MV-4-11 (cell line): ENCODE measurements around the gene MEIS1.

Experiments used
- DNase-seq: peaks from one replicate; lab custom pipeline; 2025; lab: John Stamatoyannopoulos, UW

The MEIS1 gene

DNA sequence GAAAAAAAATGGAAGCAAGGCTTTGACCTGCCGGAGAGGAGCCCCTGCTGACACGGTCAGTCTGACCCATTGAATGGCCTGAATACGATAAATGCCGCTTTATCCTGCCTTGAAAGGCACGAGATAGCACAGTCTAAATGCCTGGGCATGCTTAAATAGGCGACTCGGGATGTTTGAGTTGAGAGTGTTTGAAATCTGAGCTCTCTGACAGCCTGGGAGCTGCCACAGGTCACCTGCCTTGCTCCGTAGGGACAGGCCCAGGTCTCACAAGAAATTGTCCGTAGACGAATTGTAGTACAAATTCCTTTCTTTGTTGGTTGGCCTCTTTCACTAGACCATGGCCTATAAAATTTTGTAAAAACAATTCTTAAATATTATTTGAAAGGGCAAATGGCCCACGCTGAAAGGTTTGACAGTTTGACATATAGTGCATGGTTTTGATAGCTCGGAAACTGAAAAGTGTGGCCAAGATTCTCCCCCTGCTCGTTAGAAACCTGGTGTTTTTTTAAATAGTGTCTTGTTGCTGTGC, 72.8 kb downstream of the MEIS1 start:
- DNase-seq: no peak

DNA sequence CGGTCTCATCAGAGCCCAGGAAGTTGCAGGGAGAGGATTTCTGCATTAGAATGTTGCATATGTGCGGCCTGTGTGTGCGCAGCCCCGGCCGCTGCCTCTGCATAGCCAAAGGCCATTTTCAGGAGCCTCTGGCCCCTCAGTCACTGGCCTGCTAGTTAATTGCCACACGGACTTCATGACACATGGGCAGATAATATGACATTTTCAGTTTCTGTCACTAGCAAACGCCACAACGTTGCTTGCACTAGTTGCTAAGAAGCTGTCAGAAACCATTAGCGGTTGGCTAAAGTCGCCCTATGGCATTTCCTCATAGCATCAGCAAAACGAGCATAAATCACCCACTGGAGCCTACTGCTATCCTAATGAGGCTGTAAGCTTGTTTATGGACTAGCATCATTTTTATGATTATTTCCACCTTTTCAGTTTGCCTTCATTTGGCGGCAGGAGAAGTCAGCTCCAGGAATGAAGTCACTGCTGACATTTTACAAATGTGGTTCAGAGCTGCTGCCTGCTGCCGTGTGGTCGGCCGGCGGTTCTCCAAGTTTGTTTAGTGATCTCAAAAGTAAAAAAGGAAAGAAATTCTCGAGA, 73.7 kb downstream of the MEIS1 start:
- peak; percentile 88 for DNase-seq

DNA sequence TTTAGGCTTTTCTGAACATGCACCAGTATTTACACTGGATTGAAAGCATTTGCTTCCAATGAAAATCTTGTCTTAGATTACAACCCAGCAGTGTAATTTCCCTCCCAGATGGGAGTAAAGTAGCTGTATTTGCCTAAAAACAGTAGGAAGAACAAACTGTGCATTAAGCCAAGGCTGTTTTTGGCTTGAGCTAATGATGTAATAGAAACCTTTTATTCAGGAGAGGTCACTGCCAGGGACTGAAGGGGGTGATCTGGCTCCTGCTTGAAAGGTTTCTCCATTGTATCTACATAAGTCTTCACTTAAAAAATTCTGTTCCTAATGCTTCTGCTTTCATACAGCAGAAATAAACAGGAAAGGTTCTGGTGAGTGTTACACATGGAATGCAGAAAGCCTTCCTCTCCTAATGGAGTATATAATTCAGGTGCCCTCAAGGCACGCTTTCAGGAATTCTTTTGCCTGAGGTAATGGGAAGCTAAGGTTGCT, 74.4 kb downstream of the MEIS1 start:
- DNase-seq: no peak

DNA sequence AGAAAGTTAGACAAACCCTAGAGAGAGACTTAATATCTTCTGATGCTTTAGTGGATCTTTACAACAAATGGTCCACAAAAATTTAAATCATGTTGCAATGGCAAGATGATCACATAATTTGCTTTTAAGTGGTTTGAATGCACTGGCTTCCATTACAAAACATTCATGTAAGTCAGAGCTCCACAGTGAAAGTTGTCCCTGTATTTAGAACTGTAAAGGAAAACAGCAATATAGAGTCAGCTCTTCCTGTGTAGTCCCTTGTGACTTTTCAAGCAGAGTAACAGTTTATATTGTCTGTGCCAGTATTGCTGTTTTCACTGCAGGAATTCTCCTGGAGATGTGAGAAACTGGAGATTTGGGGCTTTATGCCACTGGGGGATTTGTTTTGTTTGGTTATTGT, 77.7 kb downstream of the MEIS1 start:
- no peak for DNase-seq

DNA sequence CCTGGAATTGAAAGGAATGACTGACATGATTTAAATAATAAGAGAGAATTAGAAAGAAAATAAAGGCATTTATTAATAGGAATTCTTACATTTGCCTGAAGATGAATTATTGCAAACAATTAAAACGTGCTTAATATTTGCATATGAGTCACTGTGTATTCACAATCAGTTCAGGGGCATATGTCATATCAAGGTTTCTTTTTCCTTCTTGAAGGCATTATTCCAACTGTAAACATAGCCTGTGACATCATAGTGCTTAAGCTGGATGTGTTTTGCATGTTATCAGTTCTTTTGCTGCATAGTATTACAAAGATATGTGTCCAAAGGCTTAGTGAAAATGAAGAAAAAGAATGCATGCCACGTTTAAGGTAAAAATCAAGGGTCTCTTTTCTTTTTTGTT, 80.8 kb downstream of the MEIS1 start:
- DNase-seq: no peak

DNA sequence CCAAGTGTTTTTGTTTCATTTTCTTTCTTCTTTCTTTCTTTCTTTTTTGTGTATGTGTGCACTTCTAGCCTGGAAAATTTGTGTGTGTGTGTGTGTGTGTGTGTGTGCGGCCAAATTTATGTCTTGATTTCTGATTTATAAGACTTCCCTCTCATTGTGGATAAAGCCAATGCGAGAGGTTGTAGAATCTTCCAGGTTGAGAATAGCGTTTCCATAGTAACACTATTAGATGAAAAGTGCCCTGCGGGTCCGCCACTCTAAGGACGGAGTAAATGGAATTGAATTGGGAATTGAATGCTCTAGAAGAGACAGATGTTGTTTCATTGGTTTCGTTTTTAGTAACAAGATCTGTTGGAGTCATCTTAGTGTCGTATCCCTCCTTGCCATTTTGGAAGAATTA, 81.6 kb downstream of the MEIS1 start:
- no peak for DNase-seq

DNA sequence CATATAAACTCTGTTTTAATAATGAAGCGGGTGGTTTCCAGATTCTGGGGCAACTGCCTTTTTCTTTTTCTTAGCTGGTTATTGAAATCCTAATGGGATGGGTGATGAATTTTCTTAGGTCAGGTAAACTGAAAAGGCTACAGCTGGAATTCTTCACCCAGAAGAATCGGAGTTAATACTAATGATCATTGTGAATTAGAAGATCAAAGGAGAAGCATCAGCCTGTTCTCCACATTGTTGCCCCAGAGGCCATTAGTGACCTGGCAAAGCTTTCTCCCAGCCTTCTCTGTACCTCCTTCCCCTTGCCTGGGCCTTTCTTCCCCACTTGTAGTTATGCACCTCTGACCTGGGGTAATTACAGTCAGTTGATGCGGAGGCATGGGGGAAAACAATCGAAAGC, 82.8 kb downstream of the MEIS1 start:
- no peak for DNase-seq

DNA sequence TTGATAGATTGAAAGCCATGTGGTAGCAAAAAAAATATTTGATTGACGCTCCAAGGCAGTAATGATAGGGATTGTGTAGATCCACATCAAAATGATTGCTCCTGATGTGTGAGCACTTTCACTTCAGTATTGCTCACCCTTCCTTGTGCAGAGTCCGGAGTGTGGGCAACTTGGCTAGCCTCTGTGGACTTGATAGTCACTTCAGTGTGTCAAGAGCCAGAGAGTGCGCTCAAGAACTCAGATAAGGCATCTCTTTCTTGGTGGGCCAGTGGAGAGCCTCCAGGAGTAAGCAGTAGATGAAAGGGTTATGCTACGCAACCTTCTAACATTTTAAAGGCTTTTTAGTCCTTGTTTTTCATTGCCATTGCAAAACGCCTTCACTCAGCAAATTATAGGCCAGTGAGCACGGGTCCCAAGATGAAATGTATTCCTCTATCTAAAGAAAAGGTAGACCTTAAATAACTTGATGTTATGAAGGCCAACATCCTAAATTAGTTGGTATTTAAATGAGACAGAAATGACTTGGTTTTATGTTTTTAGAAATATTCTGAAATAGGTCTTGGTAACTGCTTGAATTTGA, 84.4 kb downstream of the MEIS1 start:
- DNase-seq: peak; percentile 42

DNA sequence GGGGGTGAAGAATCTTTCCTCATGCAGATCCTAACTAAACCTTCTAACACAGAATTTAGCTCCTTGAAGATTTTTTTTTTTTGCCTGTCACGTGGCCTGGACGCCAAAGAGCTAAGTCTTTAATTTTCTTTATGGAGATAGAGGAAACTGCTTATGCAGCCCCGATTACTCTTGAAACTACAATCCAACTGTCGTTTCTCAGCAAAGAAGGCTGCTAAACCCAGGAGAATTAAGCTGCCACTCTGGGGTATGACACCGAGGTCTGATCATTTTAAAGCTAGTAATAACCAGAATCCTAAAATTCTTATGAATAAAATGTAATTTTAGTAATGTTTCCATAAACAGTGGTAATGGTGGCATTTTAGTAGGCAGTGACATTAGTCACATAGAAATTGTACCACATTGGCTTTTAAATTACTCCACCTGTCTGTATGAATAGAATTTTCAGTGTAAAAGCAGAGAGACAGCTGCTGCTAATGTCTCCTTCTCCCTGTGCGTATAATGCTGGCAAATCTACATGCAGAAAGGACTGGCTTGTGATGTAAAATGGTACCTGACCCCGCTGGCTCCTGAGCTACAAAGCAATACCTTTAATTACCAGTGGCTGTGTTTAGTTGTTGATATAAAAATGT, 86.5 kb downstream of the MEIS1 start:
- no peak for DNase-seq

DNA sequence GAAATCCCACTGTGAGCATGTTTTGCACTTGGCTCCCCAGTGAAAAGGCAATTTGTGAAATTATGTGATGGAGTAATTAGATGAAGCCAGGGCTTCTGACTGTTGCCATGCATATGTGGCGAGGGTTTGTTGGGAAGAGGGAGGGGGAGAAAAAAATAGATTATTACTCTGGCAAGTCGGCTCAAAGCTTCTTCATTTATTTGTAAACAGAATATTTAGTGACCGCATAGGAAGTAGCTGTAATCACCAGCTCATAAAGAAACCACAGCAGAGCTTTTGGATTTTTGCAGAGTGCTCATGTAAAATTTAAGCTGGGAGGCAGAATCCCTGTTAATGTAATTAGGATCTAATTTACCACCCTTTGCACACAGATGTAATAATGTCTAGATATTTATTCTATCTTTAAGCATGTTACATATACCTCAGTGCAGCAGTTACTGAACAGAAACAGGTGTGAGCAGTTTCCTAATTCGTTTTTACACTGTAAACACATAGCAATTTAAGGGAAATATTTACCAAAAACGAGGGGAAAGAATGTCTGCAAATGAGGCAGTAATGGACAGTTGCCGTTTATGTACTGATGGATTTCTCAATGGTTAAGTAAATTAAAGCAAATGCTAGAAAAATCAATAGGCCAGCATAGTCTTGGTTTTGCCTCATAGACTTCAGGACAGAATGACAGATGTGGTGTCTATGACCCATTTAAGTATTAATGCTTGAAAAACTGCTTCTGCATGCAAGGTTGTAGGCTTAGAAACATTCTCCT, 87.9 kb downstream of the MEIS1 start:
- no peak for DNase-seq

DNA sequence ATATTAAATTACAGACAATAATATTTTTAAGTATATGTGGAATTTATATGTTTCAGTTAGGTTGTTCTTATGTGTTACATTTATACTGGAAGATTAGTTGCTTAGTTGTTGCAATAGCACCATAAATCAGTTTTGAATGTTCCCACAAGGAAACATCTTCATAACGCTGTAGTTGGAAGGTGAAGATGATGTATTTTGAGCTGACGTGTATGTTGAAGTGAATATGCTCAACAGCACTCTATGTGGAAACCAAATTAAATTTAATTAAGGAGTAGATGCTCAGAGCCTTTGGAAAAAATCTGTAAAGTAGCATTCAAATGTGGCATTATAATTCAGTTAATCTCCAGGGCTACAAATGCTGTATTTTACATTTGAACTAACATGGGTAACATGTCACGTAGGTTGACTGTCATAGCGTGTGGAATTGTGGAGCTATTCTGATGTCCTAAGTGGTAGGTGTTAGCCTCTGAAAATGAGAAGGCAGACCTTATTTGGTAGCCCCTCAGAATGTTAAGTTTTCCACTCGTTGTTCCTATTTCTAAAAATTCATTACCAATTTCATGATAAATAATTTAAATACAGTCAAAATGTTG, 88.5 kb downstream of the MEIS1 start:
- no peak for DNase-seq

DNA sequence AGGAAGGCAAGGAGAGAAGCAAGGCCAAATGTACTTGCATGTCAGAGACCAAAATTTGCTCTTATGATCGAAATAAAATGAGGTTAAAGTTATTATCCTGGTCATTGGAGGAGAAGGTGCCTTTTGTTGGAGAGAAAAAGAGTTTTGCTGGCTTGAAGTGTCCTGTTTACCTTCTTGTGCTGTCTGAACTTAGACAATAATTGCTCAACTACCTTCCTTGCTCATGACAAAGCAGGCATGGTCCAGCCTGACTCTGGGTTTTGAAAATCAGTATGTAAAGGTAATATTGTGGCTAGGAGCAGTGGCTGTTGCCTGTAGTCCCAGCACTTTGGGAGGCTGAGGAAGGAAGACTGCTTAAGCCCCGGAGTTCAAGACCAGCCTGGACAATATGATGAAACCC, 89.1 kb downstream of the MEIS1 start:
- no peak for DNase-seq

DNA sequence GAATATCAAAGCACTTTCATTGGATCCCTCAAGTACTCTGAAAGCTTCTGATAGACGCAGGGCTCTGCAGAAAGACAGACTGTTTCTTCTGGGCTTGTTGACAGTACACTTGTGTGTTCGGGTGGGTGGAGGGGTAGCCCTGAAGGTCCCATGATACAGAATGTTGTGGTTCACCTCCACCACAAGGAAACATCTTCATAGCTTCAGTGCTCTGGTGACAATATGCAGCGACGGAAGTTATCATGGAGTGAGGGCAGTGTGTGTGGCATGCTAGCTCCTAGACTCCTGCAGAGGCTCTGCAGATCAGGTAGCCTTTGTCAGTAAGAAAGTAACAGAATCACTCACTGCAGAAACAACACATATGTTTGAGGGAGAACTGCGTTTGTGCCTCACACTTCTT, 90.7 kb downstream of the MEIS1 start:
- DNase-seq: no peak

DNA sequence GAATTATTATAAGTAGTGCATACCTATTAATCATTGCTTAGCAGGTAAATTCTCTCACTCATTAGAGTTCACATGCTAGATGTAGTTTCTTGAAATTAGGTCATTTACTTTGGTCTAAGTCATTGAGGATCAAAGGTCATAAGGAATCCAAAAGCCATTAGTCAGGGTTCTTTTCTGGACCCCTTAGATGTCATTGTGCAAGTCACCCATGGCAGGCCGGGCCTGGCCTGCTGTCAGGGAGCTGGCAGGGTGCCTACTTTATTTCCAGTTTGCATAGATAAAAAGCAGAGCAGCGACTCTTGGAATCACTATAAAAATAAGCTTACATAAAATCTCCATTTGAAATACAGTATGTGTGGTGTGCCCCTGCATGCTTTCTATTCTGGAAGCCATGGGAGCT, 91.3 kb downstream of the MEIS1 start:
- no peak for DNase-seq

DNA sequence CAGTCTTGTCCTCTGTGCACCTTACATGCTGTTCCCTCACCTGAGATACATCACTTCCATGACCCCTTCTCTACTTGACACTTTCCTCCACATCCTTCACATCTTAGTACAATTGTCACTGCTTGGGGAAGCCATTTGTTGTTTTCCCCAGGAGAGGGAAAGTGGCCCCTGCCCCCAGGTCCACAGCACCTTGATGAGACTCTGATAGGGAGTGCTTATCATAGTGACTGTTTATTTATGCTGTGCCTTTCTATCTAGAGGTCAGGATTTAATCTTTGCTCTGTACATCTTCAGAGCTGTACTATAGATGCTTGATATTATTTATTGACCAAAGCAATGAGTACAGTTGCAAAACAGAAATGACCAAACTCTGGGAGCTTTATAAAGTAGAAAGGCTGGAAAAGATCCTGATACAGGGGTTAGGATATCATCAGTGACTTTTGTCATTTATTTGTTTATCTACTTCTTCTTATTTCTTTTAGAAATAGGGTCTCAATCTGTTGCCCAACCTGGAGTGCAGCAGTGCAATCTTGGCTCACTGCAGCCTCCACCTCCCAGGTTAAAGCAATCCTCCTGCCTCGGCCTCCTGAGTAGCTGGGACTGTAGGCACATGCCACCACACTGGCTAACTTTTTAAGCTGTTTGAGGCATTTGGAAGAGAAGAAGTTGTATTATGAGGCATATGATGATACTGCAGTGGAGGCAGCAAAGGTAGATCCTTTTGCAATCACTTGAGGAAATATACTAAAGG, 94.2 kb downstream of the MEIS1 start:
- no peak for DNase-seq

DNA sequence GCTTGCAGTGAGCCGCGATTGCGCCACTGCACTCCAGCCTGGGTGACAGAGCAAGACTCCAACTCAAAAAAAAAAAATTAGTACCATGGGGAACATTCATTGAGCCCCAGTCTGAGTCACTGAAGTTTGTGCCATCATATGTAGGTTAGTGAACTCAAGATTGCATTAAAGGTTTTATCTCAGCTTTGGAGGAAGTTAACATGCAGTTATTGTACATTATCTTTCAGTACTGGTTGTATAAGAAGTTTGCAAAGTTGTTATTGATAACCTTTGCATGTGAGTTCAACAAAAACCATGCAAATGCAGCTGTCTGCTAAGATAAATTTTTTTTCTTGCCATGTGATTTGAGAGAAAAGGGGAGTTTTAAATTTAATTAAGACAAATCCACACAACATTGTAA, 95.7 kb downstream of the MEIS1 start:
- DNase-seq: peak; percentile 50

DNA sequence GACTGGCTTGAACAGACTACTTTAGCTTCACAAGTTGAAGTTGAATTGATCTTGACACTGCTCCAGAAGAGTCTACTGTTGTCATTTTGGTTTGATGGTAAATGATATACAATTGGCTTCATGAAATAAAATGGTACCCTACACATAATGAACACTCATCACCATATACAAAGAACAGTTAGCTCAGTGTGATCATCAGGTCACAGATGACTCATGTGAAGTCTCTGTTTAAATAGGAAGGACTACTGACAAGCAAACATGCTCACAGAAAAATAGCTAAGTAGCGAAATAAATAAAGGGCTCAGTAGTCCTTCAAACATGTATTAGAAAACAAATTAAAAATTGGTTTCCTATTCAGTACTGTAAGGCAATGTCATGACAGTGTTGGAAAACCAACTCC, 96.2 kb downstream of the MEIS1 start:
- no peak for DNase-seq

DNA sequence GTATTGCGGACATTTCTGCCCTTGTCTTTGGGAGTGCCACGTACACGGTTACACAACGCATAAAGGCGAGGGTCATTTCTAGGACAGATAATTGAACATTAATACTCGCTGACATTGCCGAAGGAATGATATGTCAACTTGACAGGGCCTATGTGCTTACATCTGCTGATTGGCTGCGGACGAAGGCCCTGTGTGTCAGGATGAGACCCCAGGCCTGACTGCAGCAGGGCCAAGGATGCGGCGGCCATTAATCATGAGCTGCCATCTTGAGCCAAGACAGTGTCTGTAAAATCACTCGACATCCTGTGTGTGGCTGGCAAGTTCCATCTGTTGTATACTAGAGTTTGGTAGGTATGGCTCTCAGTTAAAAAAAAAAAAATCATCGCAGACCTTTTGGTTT, 96.6 kb downstream of the MEIS1 start:
- DNase-seq: no peak

DNA sequence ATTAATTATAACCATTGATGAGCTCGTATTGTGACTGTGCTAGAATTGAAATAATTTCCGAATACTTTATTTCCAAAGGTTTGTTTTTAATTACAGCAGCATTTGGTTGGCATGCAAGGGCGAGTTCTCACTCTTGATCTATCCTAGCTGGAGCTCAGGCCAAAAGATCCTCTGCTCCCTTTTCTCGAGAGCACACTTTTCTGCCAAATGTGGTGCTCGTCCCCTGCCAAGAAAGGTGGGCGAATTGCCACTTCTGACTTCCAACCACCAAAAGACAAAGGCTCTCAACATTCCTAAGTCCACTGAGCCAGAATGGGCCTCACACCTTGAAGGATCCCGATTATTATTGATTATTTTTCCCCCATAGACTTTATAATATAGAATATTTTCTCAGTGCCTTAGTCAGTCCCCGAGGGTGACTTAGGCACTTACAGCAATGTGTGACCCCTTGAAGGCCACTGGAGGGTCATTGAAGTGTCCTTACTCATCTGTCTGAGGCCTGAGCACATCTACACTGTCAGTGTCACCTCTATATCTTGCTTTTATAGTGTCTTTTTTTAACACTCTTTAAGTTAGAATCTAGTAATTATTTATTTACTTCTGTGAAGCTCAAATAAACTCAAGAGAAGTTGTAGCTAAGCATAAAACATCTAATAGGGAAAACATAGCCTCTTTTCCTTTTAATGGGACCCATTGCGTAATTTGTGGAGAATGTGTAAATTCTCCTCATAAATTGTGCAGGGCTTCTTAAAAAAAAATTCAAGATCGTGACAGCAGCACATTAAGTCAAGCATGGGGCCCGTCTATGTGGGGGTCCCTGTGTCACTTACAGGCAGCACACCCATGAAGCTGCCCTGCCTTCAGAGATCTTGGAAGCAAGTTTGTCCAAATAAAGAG, 98.3 kb downstream of the MEIS1 start:
- no peak for DNase-seq

DNA sequence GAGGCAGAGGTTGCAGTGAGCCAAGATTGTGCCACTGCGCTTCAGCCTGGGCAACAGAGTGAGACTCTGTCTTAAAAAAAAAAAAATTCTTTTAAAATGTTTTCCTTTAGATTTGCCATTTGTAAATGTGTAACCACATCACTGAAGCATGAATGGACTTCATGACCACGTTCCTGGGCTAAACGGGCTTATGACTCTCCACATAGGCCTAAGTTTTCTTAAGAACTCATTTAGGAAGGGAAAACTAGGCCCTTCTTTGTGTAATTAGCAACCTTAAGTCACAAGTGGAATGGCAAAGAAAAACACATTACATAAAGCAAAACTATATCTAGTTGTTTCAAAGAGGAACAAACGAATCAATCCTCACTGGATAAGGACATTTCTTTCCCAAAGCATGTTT, 99.5 kb downstream of the MEIS1 start:
- DNase-seq: no peak
